T-helper 1 cell treated with Interleukin-12 subunit alpha and Interleukin-12 subunit beta and Interleukin-4 antibody, amounts not matched to agents 30 ng/mL and 1 ng/mL, for 36 hours (primary cell): ENCODE results near the gene HEMGN. TPM values are rescaled to one million over a fixed set of nuclear protein-coding genes. Genes with fewer than 3 reads are reported as not detected.
"Not testable (repeated sequence)": the region's sequence is repeated elsewhere in the genome, so short reads cannot be mapped to it uniquely, and the experiment has no call there.

Experiments
- intact Hi-C: fragments of 100-400 bp; cut with micrococcal nuclease; formaldehyde crosslinking; loops from one replicate; pipeline ENCODE4 v1.15.1; 2024
- total RNA-seq: library from RNA; stranded (reverse); gene quantifications from 2 replicates; pipeline ENCODE4 v1.2.3, GENCODE V29; 2022

Gene HEMGN, protein sequence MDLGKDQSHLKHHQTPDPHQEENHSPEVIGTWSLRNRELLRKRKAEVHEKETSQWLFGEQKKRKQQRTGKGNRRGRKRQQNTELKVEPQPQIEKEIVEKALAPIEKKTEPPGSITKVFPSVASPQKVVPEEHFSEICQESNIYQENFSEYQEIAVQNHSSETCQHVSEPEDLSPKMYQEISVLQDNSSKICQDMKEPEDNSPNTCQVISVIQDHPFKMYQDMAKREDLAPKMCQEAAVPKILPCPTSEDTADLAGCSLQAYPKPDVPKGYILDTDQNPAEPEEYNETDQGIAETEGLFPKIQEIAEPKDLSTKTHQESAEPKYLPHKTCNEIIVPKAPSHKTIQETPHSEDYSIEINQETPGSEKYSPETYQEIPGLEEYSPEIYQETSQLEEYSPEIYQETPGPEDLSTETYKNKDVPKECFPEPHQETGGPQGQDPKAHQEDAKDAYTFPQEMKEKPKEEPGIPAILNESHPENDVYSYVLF
- total RNA-seq, result 0.42 and 0.44 TPM in 2 replicates

DNA sequence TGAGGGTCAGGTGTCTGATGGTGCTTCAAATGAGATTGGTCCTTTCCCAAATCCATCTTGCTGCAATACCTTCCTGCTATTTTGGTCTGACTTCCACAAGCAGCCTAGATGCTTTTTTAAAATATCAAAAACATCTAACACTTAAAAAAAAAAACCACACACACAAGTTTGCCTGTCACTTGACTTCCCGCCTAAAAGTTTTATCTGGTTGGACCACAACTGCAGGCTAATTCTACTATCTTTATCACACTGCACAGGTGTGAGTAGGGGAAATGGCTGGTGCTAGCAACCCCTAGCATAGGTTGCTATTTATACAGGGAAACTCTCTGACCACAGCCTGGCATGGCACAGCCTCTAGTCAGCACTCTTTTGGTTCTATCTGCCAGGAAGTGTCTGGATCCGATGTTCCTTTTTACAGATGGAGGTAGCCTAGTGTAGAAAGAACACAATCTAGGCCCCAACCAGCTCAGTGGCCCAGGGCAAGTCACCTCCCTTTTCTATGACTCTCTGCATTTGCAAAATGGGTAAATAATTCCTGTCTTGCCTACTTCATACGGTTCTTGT, at the start of gene HEMGN:
Gene HEMGN (minus strand): TSS at position 92 of the 564 bp plus-strand sequence. CDS start 36 bp downstream, at position 56.
- intact Hi-C loops, result loop anchor here (1.0 to 2.0 kb wide), 3 partner anchors 15 to 45 kb away; partner anchors contain the start of gene ANP32B

DNA sequence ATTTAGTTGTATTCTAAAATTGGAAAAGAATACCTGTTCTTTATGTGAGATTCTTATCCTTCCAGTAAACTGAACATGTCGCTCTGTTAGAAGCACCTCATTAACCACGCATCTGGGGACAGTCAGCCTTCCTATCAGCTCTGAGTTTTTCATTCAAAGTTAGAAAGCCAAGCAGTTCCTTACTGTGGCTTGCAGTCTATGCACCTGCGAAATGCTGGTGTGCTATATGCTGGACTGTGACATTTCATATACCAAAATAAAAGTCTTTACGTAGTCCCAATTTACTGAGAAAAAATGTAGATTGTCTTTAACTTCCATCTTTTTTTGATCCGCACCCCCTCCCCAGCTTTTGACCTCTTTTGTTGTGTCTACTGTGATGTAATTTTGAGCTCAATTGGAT, 49.5 kb upstream of the HEMGN start:
- intact Hi-C loops, result loop anchor here (10.0 kb wide), 1 partner anchor 1237 kb away; the partner anchor contains the start of genes ALG2 and SEC61B

DNA sequence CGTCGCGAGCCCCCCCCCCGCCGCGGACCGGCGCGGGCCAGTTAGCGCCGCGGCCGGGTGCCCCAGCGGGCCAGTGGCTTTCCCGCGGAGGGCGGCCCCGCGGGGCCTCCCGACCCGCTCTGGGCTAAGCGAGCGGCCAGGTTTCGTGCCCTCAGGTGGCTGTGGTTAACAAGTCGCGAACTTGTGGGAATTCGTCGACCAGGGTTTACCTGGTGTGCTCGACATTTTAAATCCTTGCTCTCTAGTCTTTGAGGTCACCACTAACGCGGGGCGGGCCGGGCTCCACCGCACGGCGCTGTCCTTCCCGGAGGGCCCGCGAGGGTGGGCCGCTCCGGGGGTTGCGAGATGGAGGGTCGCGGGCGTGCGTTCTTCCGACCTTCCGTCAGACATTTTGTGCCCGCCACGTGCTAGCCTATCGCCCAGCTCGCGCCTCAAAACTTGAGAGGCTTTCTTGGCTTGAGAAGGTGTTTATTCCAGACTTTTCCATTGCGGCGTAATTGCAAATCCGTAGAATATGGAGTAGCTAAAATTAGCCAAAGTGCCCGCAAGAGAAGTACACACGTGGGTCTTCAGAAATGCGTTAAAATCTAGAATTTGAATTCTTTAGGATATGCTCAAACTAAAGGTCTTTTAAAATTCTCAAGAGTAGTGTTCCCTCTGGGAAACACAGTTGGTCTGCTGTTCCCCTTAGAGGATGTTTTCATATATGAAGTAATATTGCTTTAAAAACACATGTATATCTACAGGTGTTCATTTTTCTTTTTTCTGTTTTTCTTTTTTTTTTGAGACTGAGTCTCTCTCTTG, 47.3 kb upstream of the HEMGN start:
- intact Hi-C loops, result loop anchor here (1.0 to 10.0 kb wide), 2 partner anchors 8 to 1240 kb away; partner anchors contain the start of genes ALG2 and SEC61B

DNA sequence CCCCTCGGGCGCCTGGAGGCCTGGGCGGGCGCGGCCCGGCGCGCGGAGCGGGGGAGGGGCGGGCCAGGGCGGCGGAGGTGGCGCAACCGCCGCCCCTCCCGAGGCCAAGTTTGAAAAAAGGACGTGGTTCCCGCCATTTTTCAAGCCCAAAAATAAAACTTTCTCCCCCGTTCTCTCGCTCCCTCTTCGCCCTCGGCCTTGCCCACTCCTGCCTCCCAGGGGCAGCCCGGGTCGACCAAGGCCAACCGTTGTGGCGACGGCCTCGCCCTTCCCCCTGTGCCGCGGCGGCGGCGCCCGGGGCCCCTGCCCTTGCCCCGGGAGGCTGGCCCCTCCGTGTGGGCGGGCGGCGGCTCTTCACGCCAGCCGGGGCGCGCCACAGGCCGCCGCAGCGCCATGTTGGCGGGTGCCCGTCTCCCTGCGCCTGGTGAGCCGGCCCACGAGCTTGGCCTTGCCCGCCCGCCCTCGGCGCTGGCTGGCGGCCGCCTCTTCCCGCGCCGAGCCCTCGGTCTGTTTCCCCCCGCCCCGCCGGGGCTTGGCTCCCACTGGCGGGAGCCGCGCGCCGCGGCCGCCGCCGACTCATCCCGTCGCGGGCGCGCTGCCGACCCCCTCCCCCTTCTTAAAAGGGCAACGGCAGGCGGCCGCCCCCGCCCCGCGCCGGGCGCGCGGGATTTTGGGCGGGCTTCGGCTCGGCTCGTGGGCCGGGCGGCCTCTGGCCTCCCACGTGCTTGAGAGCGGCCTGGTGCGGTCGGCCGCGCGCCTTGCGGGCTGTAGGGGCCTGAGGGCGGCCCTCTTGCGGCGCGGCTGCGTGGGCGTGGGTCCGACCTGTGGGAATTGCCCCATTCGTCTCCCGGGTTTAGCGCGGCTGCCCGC, 46.5 kb upstream of the HEMGN start:
- intact Hi-C loops, result loop anchor here (1.0 to 10.0 kb wide), 2 partner anchors 9 to 1240 kb away; partner anchors contain the start of genes ALG2 and SEC61B

DNA sequence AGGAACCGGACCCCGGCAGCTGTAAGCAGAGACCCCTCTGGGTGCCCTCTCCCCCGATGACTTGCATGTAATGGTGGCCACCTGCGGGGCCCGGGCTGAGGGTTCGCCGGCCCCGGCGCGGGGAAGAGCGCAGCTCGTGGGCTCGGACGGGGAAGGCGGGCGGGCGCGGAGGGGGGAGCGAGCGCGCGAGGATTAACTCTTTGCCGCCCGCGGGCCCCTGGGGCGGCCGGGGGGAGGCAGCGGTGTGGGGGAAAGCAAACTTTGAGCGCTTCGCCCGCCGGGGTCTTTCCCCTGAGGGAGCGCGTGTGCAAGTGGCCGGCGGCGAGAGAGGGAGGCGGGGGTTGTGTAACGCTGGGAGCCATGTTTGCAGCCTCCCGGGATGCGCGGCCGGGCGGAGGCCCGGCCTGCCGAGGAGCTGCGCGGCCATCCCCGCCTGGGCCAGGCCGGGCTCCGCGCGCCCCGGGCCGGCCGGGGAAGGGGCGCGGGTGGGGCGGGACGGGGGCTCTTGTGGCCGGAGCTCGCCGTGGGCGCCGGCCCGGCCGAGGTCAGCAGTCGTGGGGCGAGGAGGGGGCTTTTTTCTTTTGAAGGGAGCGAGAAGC, 45.7 kb upstream of the HEMGN start:
- intact Hi-C loops, result loop anchor here (1.0 to 10.0 kb wide), 13 partner anchors 29 to 1241 kb away; partner anchors contain the start of genes ALG2, HEMGN, NANS and NCBP1

DNA sequence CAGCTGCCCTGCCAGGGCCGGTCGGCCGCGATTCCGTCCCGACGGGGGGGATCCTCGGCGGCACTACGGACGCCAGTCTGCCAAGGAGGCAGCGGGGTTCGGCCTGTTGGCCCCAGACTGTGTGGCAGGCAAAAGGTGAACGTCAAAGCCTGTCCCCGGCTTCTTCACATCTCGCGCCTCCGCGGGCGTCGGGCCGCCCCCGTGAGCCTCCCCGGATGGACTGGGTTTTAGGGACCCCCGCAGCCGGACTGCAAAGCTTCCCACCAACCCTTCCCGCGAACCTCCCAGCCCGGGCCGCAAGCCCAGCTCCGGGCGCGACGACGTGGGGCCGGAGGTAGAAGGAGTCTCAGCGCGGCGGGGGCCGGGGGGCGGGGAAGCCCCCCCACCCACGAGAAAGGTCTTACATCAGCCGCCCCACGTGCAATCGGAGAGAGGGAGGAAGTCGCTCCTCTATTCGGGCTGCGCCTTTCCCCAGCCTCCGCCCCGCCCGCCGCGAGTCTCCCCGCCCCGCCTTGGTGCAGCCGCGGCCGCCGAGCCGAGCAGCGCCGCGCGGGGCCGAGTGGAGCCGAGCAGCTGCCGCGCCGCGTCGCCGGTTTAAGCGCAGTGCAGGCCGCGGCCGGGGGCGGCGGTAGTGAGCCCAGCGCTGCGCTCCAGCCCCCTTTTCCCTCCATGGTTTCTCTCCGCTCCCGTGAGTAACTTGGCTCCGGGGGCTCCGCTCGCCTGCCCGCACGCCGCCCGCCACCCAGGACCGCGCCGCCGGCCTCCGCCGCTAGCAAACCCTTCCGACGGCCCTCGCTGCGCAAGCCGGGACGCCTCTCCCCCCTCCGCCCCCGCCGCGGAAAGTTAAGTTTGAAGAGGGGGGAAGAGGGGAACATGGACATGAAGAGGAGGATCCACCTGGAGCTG, 45.0 kb upstream of the HEMGN start, which contains the start of gene ANP32B:
Gene ANP32B (plus strand): TSS at position 659 of the 906 bp plus-strand sequence. CDS start 215 bp downstream, at position 874.
- intact Hi-C loops, result loop anchor here (1.0 to 10.0 kb wide), 13 partner anchors 28 to 1242 kb away; partner anchors contain the start of genes ALG2, HEMGN, NANS and NCBP1

DNA sequence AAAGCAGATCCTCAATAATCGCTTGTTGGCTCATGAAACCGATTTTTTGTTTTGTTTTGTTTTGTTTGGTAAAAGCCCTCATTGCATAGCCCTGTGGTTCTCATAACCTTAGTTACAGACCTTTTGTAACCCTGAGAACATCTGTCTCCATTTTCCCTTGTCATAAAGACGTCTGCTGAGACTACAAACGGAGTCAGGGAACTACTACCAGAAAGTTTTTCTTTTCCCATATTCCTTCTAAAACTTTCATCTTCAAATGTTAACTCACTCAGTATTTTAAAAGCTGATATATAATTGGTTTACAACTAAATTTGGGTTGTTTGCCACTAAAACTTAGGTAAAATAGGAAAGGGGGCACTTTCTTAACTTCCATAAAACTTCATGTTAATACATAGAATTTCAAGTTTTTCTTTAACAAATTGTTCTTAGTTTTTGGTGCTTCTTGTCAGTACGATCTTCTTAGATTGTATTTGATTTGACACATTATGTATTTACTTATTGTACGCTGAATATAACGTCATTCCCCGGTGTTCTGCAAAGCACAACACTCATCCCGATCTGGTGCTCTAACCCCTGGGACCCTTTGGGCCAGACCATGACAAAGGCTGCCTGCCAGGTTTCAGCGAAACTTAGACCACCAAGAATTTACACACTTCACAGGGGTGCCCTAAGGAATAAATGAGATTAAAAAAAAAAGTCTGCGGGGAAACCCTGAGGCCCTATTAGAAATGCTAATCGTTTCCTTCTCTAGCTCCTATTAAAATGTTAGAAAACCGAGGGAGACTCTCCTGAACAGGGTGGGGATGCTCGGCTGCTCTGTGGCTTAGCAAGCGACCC, 44.1 kb upstream of the HEMGN start:
- intact Hi-C loops, result loop anchor here (2.0 to 10.0 kb wide), 4 partner anchors 27 to 1243 kb away; partner anchors contain the start of genes ALG2, HEMGN and SEC61B

DNA sequence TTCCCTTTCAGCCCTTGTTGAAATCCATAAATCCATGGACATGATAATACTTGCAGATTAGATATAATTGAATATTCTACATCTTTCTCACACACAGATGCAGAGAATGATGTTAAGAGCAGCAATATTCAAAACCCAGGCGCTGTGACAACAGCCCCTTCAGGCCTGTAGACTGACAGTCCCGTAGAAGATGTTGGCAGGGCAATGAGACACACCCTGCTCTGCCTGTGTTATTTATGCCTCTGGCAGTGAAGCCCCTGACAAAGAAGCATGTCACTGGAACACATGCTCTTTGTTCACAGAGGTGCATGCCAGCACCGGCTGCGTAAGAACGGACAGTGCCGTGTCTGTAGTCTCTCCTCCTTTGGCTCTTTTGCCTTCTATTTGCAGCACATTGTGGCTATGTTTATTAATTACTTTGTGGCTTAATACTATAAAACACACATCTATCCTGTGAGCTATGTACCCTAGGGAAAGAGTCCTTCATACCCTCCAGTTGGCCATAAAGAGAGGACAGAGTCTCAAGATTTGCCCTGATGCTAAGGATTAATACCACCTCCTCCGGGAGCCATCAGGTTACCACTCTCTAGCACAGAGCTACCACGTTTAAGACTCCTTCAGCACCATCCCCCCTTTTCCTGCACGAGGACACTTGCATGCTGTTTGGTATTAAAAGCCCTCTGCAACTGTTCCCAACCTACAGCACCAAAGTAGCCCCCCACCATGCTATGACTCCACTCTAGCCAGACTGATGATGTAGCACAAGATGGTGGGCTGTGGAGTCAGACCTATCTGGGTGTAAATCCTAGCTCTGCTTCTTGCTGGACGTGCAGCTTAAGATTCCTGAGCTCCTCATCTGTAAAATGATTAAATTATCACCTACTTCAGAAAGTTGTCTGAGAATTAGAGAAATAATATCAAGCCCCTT, 43.2 kb upstream of the HEMGN start:
- intact Hi-C loops, result loop anchor here (10.0 kb wide), 1 partner anchor 1244 kb away; the partner anchor contains the start of genes ALG2 and SEC61B

DNA sequence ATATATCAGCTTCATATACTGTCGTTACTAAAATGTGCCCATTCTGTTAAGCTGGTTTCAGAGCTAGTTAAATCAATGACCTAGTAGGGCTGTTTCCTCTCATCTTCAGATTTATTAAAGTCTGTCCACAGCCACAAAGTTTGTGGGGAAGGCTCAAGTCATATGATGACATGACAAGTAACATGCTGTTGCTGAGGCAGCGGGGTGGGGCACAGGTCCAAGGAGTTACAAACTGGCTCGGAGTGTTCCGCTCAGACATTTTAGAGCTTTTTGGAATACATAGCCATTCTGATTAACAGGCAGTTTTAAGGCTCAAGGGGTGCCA, 42.5 kb upstream of the HEMGN start:
- intact Hi-C loops, result loop anchor here (10.0 kb wide), 1 partner anchor 1244 kb away; the partner anchor contains the start of genes ALG2 and SEC61B

DNA sequence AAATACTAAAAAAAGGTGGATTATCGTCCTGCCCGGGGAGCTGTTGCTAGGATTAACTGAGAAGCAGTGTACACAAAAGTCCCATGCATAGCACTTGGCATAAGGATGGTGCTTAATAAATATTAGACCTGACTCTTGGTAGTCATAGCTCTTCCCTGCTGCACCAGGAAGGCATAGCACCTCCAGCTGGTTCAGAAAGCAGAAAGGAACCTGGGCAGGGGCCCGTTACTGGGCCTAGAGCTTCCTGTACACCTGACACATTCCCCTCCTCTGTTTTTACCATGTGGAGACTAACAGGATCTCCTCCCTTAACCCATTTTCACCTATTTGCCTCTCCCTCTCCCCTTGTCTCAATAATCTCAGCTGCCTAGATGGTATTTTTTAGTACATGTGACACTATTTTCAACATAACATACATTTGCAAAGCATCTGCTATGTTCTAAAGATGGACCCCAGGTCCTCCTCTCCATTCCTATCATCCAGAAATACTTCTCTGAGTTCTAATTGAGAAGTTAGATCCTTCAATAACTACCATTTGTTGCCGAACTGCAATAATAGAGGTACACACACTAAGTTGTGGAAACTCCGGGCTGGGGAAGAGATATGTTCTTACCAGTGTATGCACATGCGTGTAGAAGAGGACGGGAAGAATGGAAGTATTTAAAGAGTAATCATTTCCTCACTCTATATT, 42.0 kb upstream of the HEMGN start:
- intact Hi-C loops, result loop anchor here (10.0 kb wide), 1 partner anchor 1245 kb away; the partner anchor contains the start of genes ALG2 and SEC61B

DNA sequence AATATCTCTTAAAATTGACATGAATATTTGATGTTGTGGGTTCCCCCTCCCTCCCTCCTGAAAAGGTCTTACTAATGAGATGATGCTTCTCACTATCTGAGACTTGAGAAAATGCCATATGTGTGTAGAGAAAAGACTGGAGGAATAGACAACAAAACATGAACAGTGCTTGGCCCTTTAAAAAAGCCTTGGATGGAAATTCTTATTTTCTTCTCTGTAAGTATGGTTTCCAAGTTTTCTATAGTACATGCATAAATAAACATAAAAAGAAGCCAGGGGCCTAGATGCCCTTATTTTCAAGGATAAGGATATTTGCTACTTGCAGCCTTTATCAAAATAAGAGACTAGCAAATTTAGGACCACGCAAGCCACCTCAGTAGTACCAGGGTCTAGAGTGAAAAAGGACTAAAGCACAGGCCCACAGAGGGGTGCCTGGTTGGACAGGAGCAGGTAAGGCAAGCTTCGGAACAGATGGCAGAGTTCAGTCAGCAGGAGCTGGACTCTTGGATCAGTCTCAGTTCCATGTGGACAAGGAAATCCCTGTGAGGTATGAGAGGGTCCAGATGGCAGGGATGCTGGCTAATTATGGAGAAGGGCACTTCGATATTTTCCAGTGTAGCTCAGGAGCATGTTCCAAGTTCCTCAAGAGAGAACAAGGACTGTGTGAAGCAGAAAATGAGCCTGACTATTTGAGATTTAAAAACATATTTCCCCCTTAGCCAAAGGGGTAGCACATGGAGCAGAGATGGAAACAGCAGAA, 40.6 kb upstream of the HEMGN start:
- intact Hi-C loops, result no loop called here

DNA sequence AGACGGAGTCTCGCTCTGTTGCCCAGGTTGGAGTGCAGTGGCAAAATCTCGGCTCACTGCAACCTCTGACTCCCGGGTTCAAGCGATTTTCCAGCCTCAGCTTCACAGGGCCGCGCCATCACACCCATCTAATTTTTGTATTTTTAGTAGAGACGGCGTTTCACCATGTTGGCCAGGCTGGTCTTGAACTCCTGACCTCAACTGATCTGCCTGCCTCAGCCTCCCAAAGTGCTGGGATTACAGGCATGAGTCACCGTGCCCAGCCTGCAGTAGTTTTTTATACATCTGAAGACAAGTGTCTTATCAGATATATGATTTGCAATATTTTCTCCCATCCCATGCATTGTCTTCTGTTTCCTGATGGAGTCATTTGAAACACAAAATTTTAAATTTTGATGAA, 38.7 kb upstream of the HEMGN start:
- intact Hi-C loops, result not testable (repeated sequence)

DNA sequence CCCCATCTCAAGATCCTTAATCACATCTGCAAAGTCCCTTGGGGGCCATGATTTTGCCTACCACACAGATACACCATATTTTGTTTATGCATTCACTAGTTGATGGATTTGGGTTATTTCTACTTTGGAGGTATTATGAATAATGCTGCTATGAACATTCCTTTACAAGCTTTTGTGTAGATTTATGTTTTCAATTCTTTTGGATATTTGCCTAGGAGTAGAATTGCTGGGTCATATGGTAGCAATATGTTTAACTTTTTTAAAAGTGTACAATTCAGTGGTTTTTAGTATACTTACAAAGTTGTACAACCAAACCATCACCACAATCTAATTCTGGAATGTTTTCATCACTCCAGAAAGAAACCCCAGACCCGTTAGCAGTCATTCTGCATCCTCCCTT, 37.4 kb upstream of the HEMGN start:
- intact Hi-C loops, result no loop called here

DNA sequence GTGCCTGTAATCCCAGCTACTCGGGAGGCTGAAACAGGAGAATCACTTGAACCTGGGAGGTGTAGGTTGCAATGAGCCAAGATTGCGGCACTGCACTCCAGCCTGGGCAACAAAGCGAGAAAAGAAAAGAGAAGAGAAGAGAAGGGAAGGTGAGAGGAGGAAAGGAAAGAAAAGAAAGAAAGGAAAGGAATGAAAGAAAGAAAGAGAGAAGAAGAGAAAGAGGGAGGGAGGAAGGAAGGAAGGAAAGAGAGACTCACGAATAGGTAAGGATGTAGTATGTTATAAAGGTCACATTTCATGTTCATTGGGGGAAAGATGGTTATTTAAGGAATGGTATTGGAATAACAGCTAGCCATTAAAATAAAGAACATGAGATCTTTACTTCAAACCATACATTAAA, 34.8 kb upstream of the HEMGN start:
- intact Hi-C loops, result no loop called here

DNA sequence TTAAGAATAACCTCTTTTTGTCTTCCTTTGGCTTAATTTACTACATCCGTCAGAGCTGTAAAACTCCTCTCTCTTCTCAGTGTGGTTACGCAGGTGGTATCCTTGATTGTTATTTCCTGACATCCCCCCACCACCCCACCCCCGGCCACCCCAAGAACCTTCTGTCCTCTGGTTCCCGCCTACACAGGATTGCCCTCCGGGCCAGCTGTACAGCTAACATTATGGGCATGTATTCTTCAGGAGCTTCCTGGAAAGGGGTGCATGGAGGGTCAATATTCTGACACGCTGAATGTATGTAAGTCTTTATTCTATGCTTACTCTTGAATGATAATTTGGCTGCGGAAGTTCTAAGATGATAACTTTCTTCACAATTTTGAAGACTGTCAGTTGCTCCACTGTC, 32.2 kb upstream of the HEMGN start:
- intact Hi-C loops, result no loop called here
